Thoracic aorta (tissue), 2 donors: ENCODE measurements around the gene COL16A1. TPM values are rescaled to one million over a fixed set of nuclear protein-coding genes. Genes with fewer than 3 reads are reported as not detected.
A peak's percentile ranks its signal among the peaks of the same experiment; 100 is the strongest.

Source experiments
- ATAC-seq: fragments of 150-250 bp; one replicate; pipeline ENCODE4 v1.8.0; 2017; ENCODE audit warnings: low read depth; ENCODE audit not compliant: insufficient number of reproducible peaks, low FRiP score
- DNase-seq: peaks from one replicate; pipeline ENCODE4 v3.0.0-alpha.2; 2020; ENCODE audit warnings: low spot score
- H3K27ac ChIP-seq, 2 donors: fragments of 200-600 bp; sonication (generic); 1 replicate in 1 of 2; 2 replicates in 1 of 2; pipeline ENCODE4 v1.5.1; 2016; ENCODE audit warnings: mild to moderate bottlenecking in 2 of 2, moderate library complexity in 2 of 2
- H3K27me3 ChIP-seq: fragments of 200-600 bp; sonication (generic); replicated peaks from 2 replicates; pipeline ENCODE4 v1.6.0; 2016; ENCODE audit warnings: mild to moderate bottlenecking; ENCODE audit not compliant: insufficient read depth
- H3K36me3 ChIP-seq: fragments of 200-600 bp; sonication (generic); one replicate; pipeline ENCODE4 v1.5.1; 2016
- H3K4me1 ChIP-seq, 2 donors: fragments of 200-600 bp; sonication (generic); 1 replicate in 1 of 2; 2 replicates in 1 of 2; pipeline versions ENCODE4 v1.5.1 to v1.6.0; 2016; ENCODE audit warnings: low read depth in 2 of 2, mild to moderate bottlenecking in 1 of 2; ENCODE audit not compliant: control insufficient read depth in 1 of 2
- H3K4me3 ChIP-seq: fragments of 200-600 bp; sonication (generic); 2 replicates; pipeline ENCODE4 v1.5.1; 2016; ENCODE audit warnings: mild to moderate bottlenecking
- H3K9me3 ChIP-seq: fragments of 200-600 bp; sonication (generic); 2 replicates; pipeline ENCODE4 v1.5.1; 2016
- CTCF ChIP-seq: fragments of 200-600 bp; sonication (generic); IDR thresholded peaks from one replicate; pipeline ENCODE4 v1.5.1; 2019; ENCODE audit warnings: antibody characterized with exemption
- total RNA-seq, 2 donors: library from RNA; depleted of rRNA; stranded (reverse); fragments of >200 nt; gene quantifications; one replicate each; pipeline versions ENCODE4 v1.1.0 to v1.2.3, GENCODE V29; 2016

COL16A1 gene
- total RNA-seq, 2 donors from 2014 or later: 183 to 323 TPM

GRCh38 chr1:31699341-31699891, 4.4 kb downstream of the COL16A1 start:
- H3K4me3 ChIP-seq: no peak overlapping the region
- DNase-seq (no peak), ATAC-seq (no peak)
- no peaks in the 10 kb centered on the region for H3K27me3 ChIP-seq
- no peaks in the 10 kb centered on the region for H3K9me3 ChIP-seq
- peaks cover 17 to 47% of the 10 kb centered on the region in 2 donors for H3K4me1 ChIP-seq
- no peak for TF ChIP-seq CTCF
- peak overlapping the region in 1 of 2 donors; percentile 92 for H3K27ac ChIP-seq
- peaks cover 43% of the 10 kb centered on the region for H3K36me3 ChIP-seq

DNA sequence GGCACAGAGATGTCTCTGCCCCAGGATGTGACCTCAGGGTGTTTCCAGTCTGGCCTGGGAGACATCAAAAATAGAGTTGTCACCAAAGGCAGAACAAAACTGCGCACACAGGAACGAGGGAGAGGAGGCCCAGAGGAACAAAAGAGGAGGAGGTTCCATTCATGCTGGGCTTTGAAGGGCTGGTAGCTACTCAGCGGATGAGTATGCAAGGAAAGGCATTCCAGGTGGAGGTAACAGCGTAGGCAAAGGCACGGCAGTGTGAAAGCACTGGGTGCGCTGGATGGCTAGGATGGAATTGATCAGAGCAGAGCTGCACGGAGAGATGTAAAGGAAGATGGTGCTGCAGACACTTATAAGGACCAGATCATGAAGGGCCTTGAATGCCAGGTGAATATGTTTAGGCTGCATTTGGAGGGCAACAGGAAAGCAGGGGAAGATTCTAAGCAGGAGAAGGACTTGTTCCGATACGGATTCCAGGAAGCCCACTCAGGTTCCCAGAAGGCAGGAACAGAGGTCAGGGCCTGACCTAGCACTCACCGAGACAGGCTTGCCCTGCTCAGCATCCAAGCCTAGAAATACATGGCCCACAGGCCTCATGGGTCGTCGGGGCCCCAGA, 6.3 kb downstream of the COL16A1 start:
- TF ChIP-seq CTCF: no peak
- ATAC-seq (no peak), DNase-seq (no peak)
- Histone ChIP-seq H3K27ac (no peak overlapping the region), H3K4me3 (no peak overlapping the region), H3K4me1 (peaks cover 16 to 35% of the 10 kb centered on the region in 2 donors), H3K27me3 (no peaks in the 10 kb centered on the region), H3K9me3 (no peaks in the 10 kb centered on the region), H3K36me3 (peaks cover 57% of the 10 kb centered on the region)

DNA sequence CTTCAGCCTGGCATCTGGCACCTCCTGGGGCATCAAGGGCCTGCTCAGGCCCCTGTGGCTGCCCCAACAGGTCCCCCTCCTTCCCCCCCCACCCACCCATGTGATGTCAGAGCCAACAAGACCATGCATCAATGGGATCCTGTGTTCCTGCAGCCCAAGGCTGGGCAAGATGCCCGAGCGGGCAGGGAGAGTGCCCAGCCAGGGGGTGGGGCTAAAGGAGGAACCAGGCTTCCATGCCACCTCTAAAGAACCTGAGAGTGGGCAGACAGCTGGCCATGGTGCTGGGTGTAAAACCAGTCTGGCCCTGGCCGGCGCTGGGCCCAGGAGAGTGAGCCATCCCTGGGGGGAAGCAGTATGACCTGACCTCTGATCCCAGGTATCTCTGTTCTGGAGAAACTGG, 7.6 kb downstream of the COL16A1 start:
- Histone ChIP-seq H3K4me3 (no peak overlapping the region), H3K27me3 (no peaks in the 10 kb centered on the region), H3K36me3 (peaks cover 65% of the 10 kb centered on the region), H3K9me3 (no peaks in the 10 kb centered on the region), H3K27ac (no peak overlapping the region), H3K4me1 (peaks cover 12 to 22% of the 10 kb centered on the region in 2 donors)
- no peak for ATAC-seq
- TF ChIP-seq CTCF: no peak
- DNase-seq: no peak

DNA sequence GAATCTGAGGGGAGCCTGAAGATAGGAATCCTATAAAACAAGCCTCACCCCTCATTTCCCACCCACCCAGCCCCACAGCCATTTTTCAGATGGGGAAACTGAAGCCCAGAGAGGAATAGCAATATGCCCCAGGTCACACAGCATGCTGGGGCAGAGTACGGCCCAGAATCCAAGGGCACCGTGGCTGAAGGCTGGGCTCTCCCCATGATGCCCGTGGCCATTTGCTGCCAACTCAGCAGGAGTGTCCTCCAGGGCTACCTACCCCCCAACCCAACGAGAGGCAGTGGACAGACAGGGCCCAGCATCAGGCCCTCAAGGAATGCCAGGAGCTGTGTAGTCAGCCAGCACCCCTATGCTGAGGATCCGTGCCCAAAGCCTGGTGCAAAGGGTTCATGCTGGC, 8.5 kb downstream of the COL16A1 start:
- no peak for TF ChIP-seq CTCF
- no peak overlapping the region for H3K4me3 ChIP-seq
- no peak for ATAC-seq
- H3K36me3 ChIP-seq: peaks cover 74% of the 10 kb centered on the region
- H3K27ac ChIP-seq: no peak overlapping the region
- H3K9me3 ChIP-seq: no peaks in the 10 kb centered on the region
- H3K4me1 ChIP-seq: peaks cover 3 to 13% of the 10 kb centered on the region in 2 donors
- no peak for DNase-seq
- no peaks in the 10 kb centered on the region for H3K27me3 ChIP-seq

DNA sequence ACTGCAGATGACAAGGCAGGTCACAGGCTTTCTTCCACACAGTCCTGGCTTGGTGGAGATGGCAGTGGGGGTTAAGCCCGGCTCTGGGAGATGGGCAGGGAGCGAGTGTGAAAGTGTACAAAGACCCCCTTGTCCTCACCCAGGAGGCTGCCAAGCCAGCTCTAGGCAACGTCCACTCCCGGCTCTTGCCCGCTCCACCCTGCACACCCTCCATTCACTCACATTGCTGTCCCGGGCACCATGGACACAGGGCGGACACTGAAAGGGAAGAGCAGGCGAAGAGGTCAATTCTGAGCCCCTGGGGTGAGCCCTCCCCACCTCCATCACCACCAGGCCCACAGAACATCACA, 8.9 kb downstream of the COL16A1 start:
- ATAC-seq: no peak
- H3K4me1 ChIP-seq: peaks cover 0 to 9% of the 10 kb centered on the region in 2 donors
- H3K27ac ChIP-seq: no peak overlapping the region
- no peaks in the 10 kb centered on the region for H3K9me3 ChIP-seq
- no peak for DNase-seq
- no peak for TF ChIP-seq CTCF
- no peak overlapping the region for H3K4me3 ChIP-seq
- no peaks in the 10 kb centered on the region for H3K27me3 ChIP-seq
- H3K36me3 ChIP-seq: peaks cover 78% of the 10 kb centered on the region
